HG03378 (cell line): ENCODE data around the gene LSM4.

Experiments used
- ATAC-seq: cut with Tn5 transposase; IDR thresholded peaks from one replicate; pipeline ENCODE4 v1.9.1; 2021; ENCODE audit warnings: mild to moderate bottlenecking, moderate library complexity; ENCODE audit not compliant: unreplicated experiment

LSM4 gene

DNA sequence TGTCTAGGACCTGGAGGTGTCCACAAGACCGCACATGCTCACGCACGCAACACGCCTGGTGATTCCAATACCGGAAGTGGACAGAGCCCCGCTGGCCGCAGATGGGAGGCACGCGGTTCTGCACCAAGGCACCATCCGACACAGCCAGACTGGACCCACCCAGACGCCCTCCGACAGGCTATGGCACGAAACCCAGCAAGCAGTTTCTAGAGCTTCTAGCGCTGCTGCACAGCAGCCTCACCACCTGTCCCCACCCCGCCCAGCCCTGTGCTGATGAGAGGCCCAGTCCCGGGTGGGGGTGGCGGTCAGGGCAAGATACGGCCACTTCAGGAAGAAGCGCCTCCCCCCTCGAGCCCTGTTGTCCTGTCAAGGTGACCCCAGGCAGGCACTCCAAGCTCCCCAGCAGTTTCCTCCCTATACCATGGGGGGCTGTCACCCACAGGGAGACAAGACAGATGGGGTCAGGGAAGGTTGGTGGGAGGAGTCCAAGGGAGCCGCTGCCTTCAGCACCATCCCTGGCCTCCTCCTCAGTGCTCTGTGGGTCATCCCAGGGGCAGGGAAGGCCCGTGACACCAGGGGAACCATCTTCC lies 11.3 kb downstream of the LSM4 start:
- no peak for ATAC-seq

DNA sequence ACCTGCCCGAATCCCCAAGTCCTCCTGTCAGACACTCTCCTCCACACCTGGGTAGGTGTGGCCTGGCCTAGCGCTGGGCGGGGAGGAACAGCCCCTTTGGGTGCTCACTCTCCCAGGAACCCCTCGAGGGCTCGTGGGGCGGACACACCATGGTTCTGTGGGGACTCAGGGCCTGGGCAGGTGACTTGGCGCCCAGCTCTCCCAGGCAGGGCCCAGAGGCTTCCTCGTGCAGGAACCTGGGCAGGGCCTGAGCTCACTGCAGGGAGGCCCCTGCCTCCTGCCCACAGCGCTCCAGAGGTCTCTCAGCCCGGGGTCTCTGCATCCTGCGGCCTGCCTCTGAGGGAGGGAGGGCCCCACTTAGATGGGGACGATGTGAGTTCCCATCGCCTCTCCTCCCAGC lies 11.9 kb downstream of the LSM4 start:
- no peak for ATAC-seq

DNA sequence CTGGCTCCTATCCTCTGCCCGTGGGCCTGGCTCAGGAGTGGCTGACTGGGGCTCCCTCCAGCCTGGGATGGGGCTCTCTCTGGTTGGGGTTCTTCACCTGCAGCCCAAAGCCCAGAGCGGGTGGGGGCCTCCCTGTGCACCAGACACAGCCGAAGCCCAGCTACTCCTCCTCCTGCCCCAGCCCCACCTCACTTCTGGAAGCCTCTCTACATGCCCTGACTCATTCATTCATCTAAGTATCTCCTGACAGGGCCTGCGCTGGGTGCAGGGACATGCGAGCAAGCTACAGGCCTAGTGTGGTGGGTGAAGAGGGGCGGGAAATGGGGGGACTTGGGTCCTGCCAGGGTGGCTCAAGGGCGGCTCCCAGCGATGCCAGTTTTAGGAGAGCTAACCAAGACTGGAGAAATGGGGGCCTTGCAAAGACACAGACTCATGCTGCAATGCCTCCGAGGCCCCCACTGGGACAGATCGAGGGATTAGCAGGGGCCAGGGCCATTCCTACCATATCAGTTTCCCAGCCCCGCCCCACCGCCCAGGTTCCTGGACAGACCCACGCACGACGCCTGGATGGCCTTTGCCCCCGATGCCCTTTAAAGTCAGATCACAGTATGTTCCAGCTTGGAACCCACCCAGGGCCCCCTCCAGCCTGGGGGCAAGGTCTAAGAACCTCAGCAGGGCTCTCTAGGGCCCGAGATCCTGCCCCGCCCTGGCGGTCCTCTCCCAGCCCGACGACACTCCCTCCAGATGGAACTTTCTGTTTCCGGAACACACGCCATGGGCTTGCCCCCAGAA lies 12.6 kb downstream of the LSM4 start:
- ATAC-seq: no peak

- ATAC-seq: no peak
Measured at GRCh38 chr19:18309525-18310064, 13.3 kb downstream of the LSM4 start.

DNA sequence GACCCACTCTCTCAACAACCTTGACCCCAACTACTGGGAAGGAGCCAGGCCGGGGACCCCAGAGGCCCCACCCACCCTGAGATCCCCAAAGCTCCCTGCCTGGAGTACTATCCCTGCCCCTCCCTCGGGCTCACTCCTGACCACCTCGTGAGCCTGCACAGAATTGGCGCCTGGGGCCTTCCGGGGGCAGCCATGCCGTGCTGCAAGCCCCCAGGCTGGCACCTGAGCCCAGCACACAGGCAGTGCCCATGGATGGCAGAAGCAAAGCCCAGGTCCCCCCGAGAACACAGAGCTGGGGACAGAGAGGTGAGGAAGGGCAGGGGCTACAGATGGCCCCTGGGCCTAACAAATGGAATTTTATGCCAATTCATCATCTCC lies 13.9 kb downstream of the LSM4 start:
- no peak for ATAC-seq

DNA sequence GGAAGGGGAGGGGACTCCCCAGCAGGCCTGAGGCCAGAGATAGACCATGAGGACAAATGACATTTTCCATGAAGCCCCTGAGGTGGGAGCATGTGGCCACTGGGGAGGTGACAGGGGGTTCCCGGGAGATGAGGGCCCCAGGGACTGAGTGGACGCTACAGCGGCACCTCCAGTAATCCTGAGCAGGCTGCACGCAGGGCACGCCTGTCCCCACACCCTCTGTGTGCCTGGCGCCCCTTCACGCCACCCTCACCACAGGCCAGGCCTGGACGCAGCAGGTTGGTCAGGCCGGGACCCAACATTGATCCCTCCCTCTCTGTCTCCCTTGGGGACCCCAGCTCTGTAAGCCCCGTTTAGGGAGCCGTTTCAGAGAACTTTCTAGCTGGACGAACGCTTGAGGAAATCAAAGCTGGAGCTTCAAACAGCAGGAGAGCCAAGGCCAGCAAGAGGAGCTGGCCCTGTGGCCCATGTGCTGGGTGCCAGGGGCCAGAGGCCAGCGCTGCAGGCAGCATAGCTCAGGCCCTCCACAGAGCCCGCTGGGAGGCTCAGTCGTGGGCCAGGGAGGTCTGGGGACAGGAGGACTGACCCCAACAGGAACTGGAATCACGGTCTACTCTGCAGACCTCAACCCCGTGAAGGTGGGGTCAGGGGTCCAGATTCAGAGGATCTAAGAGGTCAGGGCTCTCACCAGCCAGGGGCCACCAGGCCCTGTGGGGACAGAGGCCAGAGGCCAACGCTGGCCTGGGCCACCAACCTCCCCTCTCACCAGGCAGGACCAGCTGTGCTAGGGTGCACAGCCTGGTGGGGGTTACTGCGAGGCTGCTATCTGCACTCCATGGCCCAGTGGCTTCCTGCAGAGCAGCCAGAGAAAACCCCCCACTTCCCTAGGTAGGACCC lies 14.6 kb downstream of the LSM4 start:
- ATAC-seq: no peak

GRCh38 chr19:18307271-18307681 lies 15.6 kb downstream of the LSM4 start:
- ATAC-seq: no peak

DNA sequence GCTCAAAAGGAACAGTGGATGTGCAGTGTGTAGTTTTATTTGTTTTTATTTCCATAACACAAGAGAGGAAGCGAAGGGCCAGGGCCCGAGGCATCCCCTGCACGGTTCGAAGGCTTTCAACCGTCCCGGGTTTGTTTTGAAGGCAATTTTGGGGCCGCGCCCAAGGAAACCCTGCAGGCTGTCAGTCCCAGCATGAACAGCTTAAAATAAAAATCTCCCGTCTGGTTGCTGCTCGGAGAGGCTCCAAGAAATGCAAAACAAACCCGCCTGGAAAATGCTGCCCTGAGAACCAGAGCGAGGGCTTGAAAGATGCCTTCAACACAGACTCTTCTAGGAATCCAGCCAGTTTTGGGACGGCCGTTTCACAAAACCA lies 16.0 kb downstream of the LSM4 start:
- no peak for ATAC-seq

DNA sequence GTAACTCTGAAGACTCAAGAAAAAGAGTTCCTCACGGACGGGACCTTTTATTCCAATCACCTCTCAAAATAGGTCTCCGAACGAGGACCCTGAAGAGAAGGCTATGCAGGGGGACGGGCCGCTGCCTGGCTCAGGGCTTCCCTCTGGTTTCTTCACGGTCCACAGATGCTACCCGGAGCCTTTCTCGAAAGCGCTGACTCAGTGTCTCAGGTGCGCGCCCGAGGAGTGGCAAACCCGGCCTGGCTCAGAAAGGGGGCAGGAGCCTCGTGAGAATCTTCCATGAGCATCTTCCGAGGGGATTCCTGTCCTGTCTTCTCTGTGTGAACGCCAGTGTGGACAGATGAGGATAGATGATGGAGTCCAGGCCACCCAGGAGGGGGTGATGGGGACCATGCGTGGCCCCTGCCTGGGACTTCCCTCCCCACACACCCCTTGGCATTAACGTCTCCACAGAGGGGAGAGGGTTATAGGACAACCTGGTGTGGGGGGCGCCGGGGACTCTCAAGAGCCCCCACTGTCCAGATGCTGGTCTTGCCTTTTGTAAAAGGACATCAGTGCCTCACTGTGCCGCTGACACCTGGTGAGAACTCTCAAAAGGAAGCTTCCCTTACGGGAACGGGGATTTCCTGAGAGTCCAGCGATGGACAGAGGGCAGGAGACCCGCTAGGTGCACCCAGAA lies 16.5 kb downstream of the LSM4 start:
- no peak for ATAC-seq

DNA sequence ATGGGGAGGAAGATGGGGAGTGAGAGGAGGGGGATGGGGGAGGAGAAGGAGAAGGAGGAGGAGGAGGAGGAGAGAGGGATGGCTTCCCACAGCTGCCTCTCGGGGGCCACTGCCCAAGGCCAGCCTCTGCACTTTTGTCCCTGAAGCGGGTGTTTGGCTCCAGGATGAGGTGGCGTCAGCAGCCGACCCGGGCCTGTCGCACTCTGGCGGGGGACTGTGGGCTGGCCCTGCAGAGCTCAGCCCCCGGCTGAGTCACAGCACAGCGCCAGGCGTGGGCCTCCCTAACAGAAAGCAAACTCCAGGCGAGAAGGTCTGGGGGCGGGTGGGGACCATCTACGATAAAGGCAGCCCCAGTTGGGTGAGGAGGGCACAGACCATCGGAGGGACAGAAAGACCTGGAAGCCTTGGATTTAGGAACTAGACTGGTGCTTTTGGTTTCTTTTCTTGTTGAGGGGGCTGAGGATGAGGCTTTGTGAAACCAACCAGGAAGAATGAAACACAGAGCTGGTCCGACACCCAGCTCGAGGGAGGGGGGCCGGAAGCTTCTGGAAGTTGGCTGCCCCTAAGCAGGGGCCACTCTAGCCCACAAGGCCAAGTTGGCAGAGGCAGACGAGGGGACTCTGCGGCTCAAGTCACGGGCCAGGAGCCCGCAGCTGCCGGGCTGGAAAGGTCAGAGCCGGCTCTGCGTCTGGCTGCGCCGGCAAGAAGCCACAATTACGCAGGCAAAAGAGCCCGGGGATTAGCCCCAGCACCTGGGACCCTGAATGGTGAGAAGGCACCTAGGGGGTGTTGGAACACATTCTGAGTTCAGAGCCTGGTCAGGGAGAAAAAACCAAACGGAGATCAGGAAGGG lies 18.2 kb downstream of the LSM4 start:
- ATAC-seq: no peak

DNA sequence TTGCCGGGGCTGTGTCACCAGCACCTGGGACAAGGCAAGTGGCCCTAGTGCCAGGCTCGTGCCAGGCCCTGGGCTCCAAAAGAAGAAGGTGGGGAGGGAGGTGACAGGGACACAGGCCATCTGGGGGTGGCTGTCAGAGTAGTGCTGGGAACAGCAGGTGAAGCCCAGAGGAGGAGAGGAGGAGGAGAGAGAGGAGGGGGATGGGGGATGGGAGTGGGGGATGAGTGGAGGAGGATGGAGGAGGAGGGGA lies 18.7 kb downstream of the LSM4 start:
- no peak for ATAC-seq

- no peak for ATAC-seq
Measured at GRCh38 chr19:18301718-18302111, 21.2 kb downstream of the LSM4 start.

- ATAC-seq: no peak
Measured at GRCh38 chr19:18300930-18301717, 21.8 kb downstream of the LSM4 start.

DNA sequence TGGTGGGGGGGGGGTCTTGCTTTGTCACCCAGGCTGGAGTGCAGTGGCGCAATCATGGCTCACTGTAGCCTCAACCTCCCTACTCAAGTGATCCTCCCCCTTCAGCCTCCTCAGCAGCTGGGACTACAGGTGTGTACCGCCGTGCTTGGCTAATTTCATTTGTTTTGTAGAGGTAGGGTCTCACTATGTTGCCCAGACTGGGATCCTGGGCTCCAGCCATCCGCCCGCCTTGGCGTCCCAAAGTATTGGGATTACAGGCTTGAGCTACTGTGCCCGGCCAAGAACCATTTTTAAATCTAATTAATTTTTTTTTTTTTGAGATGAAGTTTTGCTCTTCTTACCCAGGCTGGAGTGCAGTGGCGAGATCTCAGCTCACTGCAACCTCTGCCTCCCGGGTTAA lies 23.2 kb downstream of the LSM4 start:
- no peak for ATAC-seq

GRCh38 chr19:18298601-18299000 lies 24.3 kb downstream of the LSM4 start:
- no peak for ATAC-seq

- ATAC-seq: no peak
Measured at GRCh38 chr19:18297308-18297707, 25.6 kb downstream of the LSM4 start.

- no peak for ATAC-seq
Measured at GRCh38 chr19:18295034-18295451, 27.8 kb downstream of the LSM4 start.

GRCh38 chr19:18294467-18294864 lies 28.4 kb downstream of the LSM4 start:
- no peak for ATAC-seq

GRCh38 chr19:18293642-18294466 lies 29.0 kb downstream of the LSM4 start:
- no peak for ATAC-seq
